Loucy (cell line): Measurements from ENCODE around the gene GOLGA6L2.

Experiments used
- CTCF ChIP-seq: fragments of 200-600 bp; sonication (generic); conservative IDR thresholded peaks from 2 replicates; pipeline ENCODE4 v1.5.1; 2014; ENCODE audit warnings: mild to moderate bottlenecking, antibody characterized with exemption, low read length
- EZH2phosphoT487 ChIP-seq: fragments of 200-600 bp; IDR thresholded peaks from 2 replicates; pipeline ENCODE4 v1.6.1; 2018; ENCODE audit warnings: antibody characterized with exemption, mild to moderate bottlenecking, moderate library complexity, borderline replicate concordance

GRCh38 chr15:23424111-23424904 lies 22.7 kb downstream of the GOLGA6L2 start:
- TF ChIP-seq CTCF (no peak), EZH2phosphoT487 (no peak)
